Measurements from ENCODE around the gene PIGO. TPM values are rescaled to one million over a fixed set of nuclear protein-coding genes. Genes with fewer than 3 reads are reported as not detected.

The PIGO gene
- total RNA-seq, 1 donor from 2014 or later: 25.1 TPM

- intact Hi-C loops (cut with DNase I): no loop called here
- H3K36me3 ChIP-seq: peaks cover 69% of the 10 kb centered on the region
- H3K27ac ChIP-seq: no peak overlapping the region
- TF ChIP-seq CTCF (IDR thresholded peaks at IDR 0.05): no peak
- H3K9me3 ChIP-seq: no peaks in the 10 kb centered on the region
- H3K27me3 ChIP-seq (ENCODE audit: low read depth): no peaks in the 10 kb centered on the region
- peaks cover 11% of the 10 kb centered on the region for H3K4me1 ChIP-seq
- DNase-seq (no peak), ATAC-seq (no peak)
- no peak overlapping the region for H3K4me3 ChIP-seq
These were observed 4.9 kb downstream of the PIGO start for GRCh38 chr9:35091536-35091935.

DNA sequence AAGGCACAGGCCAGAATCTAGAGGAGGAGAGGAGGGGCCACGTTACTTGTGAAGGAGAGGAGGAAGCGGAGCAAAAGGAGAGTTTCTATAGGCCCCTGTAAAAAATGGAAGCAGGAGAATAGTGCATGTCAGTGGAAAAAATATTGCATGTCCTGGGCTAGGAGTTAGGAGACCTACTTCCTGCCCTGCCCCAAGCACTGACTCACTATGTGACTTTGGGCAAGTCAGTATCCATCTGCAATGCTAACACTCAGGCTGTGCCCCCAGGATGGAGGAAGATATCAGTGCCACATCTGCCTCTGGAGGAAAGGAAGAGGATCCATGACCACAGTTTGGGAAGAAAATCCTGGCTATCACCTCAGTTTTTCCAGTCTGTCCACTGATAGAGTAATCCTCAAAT, 7.0 kb downstream of the PIGO start:
- H3K27me3 ChIP-seq (ENCODE audit: low read depth): no peaks in the 10 kb centered on the region
- H3K4me1 ChIP-seq: no peaks in the 10 kb centered on the region
- TF ChIP-seq CTCF (IDR thresholded peaks at IDR 0.05): no peak
- H3K4me3 ChIP-seq: no peak overlapping the region
- H3K36me3 ChIP-seq: peaks cover 69% of the 10 kb centered on the region
- intact Hi-C loops (cut with DNase I): no loop called here
- no peak overlapping the region for H3K27ac ChIP-seq
- DNase-seq (no peak), ATAC-seq (no peak)
- no peaks in the 10 kb centered on the region for H3K9me3 ChIP-seq

- no peak for DNase-seq
- Histone ChIP-seq H3K27me3 (ENCODE audit: low read depth) (no peaks in the 10 kb centered on the region), H3K36me3 (peaks cover 30% of the 10 kb centered on the region), H3K4me1 (peaks cover 7% of the 10 kb centered on the region), H3K27ac (no peak overlapping the region), H3K4me3 (no peak overlapping the region), H3K9me3 (no peaks in the 10 kb centered on the region)
- TF ChIP-seq CTCF (IDR thresholded peaks at IDR 0.05): no peak
- no peak for ATAC-seq
- intact Hi-C loops (cut with DNase I): no loop called here
These were observed 11.3 kb downstream of the PIGO start for GRCh38 chr9:35085078-35085477.

GRCh38 chr9:35079426-35080341, 16.7 kb downstream of the PIGO start, which contains the start of gene FANCG:
FANCG (minus strand) TSS chr9:35079942; CDS start chr9:35079524, 418 bp downstream.
- Histone ChIP-seq H3K9me3 (no peaks in the 10 kb centered on the region), H3K4me1 (peaks cover 21% of the 10 kb centered on the region), H3K27me3 (ENCODE audit: low read depth) (no peaks in the 10 kb centered on the region), H3K4me3 (peak within 1 kb of the TSS; percentile 84), H3K27ac (peak within 1 kb of the TSS; percentile 75), H3K36me3 (no peaks in the 10 kb centered on the region)
- intact Hi-C loops (cut with DNase I): no loop called here
- no peak for TF ChIP-seq CTCF (IDR thresholded peaks at IDR 0.05)
- peak; percentile 95 for DNase-seq
- ATAC-seq: peak; percentile 97 to 99

- H3K27me3 ChIP-seq (ENCODE audit: low read depth): no peaks in the 10 kb centered on the region
- peak overlapping the region; percentile 84 for H3K4me3 ChIP-seq
- DNase-seq: no peak
- no peak for TF ChIP-seq CTCF (IDR thresholded peaks at IDR 0.05)
- peak overlapping the region; percentile 75 for H3K27ac ChIP-seq
- H3K9me3 ChIP-seq: no peaks in the 10 kb centered on the region
- intact Hi-C loops (cut with DNase I): no loop called here
- H3K4me1 ChIP-seq: peaks cover 21% of the 10 kb centered on the region
- no peaks in the 10 kb centered on the region for H3K36me3 ChIP-seq
- no peak for ATAC-seq
These were observed 17.4 kb downstream of the PIGO start for GRCh38 chr9:35079041-35079425.

All from lower lobe of right lung (tissue), 2 donors.